Measurements from ENCODE around the gene AKAP6.
A peak's percentile ranks its signal among the peaks of the same experiment; 100 is the strongest.

The AKAP6 gene

DNA sequence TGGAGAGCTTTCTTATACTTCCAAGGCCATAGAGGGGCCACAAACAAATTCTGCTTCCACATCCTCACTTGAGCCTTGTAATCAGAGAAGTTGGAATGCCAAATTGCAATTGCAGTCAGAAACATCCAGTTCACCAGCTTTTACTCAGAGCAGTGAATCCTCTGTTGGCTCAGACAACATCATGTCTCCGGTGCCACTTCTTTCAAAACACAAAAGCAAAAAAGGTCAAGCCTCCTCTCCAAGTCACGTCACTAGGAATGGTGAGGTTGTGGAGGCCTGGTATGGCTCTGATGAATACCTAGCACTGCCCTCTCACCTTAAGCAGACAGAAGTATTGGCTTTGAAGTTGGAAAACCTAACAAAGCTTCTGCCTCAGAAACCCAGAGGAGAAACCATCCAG lies 217.1 kb downstream of the AKAP6 start:
- H3K27ac ChIP-seq = no peak overlapping the region
- no peak for TF ChIP-seq CTCF (IDR thresholded peaks at IDR 0.05)

GRCh38 chr14:32552766-32553165 lies 223.7 kb downstream of the AKAP6 start:
- TF ChIP-seq CTCF (IDR thresholded peaks at IDR 0.05) = no peak
- Histone ChIP-seq H3K27me3 (ENCODE audit: control insufficient read depth, insufficient read depth, low read length) (no peaks in the 10 kb centered on the region), H3K4me3 (ENCODE audit: low read depth, low read length) (no peak overlapping the region), H3K36me3 (ENCODE audit: control insufficient read depth, insufficient read depth, low read length) (no peaks in the 10 kb centered on the region), H2AFZ (no peak overlapping the region), H3K4me2 (ENCODE audit: low read length) (no peak overlapping the region), H3K27ac (no peak overlapping the region), H3K9ac (no peak overlapping the region), H3K79me2 (no peaks in the 10 kb centered on the region), H3K9me3 (ENCODE audit: control insufficient read depth, low read length) (no peaks in the 10 kb centered on the region), H3K4me1 (no peaks in the 10 kb centered on the region)

More for the DNA sequence above, 217.1 kb downstream of the AKAP6 start:
- Histone ChIP-seq H3K79me2 (no peaks in the 10 kb centered on the region), H3K36me3 (ENCODE audit: control insufficient read depth, insufficient read depth, low read length) (no peaks in the 10 kb centered on the region), H3K9ac (no peak overlapping the region), H3K27me3 (ENCODE audit: control insufficient read depth, insufficient read depth, low read length) (no peaks in the 10 kb centered on the region), H3K4me3 (ENCODE audit: low read depth, low read length) (no peak overlapping the region), H3K4me2 (ENCODE audit: low read length) (no peak overlapping the region), H2AFZ (no peak overlapping the region), H3K4me1 (no peaks in the 10 kb centered on the region), H3K9me3 (ENCODE audit: control insufficient read depth, low read length) (no peaks in the 10 kb centered on the region)

- Histone ChIP-seq H2AFZ (no peak overlapping the region), H3K79me2 (no peaks in the 10 kb centered on the region), H3K27ac (no peak overlapping the region), H3K4me1 (no peaks in the 10 kb centered on the region), H3K36me3 (ENCODE audit: control insufficient read depth, insufficient read depth, low read length) (no peaks in the 10 kb centered on the region), H3K4me2 (ENCODE audit: low read length) (no peak overlapping the region), H3K27me3 (ENCODE audit: control insufficient read depth, insufficient read depth, low read length) (no peaks in the 10 kb centered on the region), H3K9ac (no peak overlapping the region), H3K4me3 (ENCODE audit: low read depth, low read length) (no peak overlapping the region), H3K9me3 (ENCODE audit: control insufficient read depth, low read length) (no peaks in the 10 kb centered on the region)
- TF ChIP-seq CTCF (IDR thresholded peaks at IDR 0.05) = no peak
These were observed 229.9 kb downstream of the AKAP6 start for GRCh38 chr14:32559048-32559447.

DNA sequence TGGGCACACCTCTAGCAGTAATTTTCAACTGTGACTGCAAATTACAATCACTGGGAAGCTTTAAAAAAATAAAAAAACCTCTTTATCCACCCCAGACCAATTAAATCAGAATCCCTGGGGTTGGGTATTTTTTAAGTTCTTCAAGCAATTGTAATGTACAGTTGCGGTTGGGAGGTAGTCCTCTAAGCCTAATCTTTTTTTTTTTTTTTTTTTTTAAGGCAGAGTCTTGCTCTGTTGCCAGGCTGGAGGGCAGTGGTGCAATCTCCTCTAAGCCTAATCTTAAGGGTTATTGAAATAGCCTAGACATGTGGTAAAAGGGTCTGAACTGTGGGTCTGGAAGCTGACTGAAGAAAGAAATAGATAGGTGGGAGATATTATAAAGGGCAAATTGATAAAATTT lies 230.5 kb downstream of the AKAP6 start:
- Histone ChIP-seq H3K4me3 (ENCODE audit: low read depth, low read length) (no peak overlapping the region), H3K9me3 (ENCODE audit: control insufficient read depth, low read length) (no peaks in the 10 kb centered on the region), H2AFZ (no peak overlapping the region), H3K27me3 (ENCODE audit: control insufficient read depth, insufficient read depth, low read length) (no peaks in the 10 kb centered on the region), H3K79me2 (no peaks in the 10 kb centered on the region), H3K4me1 (no peaks in the 10 kb centered on the region), H3K9ac (no peak overlapping the region), H3K36me3 (ENCODE audit: control insufficient read depth, insufficient read depth, low read length) (no peaks in the 10 kb centered on the region), H3K4me2 (ENCODE audit: low read length) (no peak overlapping the region), H3K27ac (no peak overlapping the region)
- no peak for TF ChIP-seq CTCF (IDR thresholded peaks at IDR 0.05)

- Histone ChIP-seq H3K27me3 (ENCODE audit: control insufficient read depth, insufficient read depth, low read length) (no peaks in the 10 kb centered on the region), H3K4me2 (ENCODE audit: low read length) (no peak overlapping the region), H2AFZ (no peak overlapping the region), H3K79me2 (no peaks in the 10 kb centered on the region), H3K9me3 (ENCODE audit: control insufficient read depth, low read length) (no peaks in the 10 kb centered on the region), H3K9ac (no peak overlapping the region), H3K27ac (no peak overlapping the region), H3K4me3 (ENCODE audit: low read depth, low read length) (no peak overlapping the region), H3K4me1 (peaks cover 2% of the 10 kb centered on the region), H3K36me3 (ENCODE audit: control insufficient read depth, insufficient read depth, low read length) (no peaks in the 10 kb centered on the region)
- peak; percentile 72 for TF ChIP-seq CTCF (IDR thresholded peaks at IDR 0.05)
These were observed 231.2 kb downstream of the AKAP6 start for GRCh38 chr14:32560209-32560857.

Data from parathyroid adenoma (tissue), 2 donors.